Epithelial cell of prostate (primary cell): ENCODE data around the gene GPAT2.
"Not testable (repeated sequence)": the region's sequence is repeated elsewhere in the genome, so short reads cannot be mapped to it uniquely, and the experiment has no call there.

Experiments used
- DNase-seq: peaks from one replicate; pipeline ENCODE4 v3.0.0-alpha.2; 2011; ENCODE audit warnings: low read depth, low spot score
- H3K27ac ChIP-seq: fragments of 450-650 bp; 2 replicates; pipeline ENCODE4 v1.5.1; 2017; ENCODE audit warnings: mild to moderate bottlenecking

GPAT2 gene

DNA sequence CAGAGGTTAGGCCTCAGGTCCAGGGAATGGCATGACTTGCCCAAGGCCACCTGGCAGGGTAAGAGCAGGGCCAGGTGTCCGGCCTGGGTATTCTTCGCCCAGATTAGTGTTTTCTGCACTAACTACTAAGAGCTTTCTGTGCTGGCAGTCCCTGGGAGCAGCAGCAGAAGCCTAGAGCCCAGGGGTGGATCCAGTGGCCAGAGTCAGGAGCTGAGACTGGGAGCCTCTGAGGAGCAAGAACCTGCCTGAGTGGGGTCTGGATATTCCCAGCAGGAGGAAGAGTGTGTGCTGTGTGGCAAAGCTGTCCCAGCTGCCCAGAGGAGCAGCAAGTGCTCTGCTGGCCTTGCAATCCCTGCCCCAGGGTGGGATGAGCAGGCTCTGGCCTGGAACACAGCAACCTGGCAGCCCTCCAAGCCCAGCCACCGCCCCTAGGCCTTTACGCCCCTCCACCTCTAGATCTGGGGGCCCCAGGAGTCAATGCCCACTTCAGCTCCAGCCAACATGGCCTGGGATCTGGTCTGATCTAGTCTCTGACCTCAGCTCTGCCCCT is 30.7 kb upstream of the GPAT2 start:
- H3K27ac ChIP-seq = no peak overlapping the region
- no peak for DNase-seq

- H3K27ac ChIP-seq, DNase-seq: not testable (repeated sequence)
Observed at GRCh38 chr2:96064760-96065159, 30.0 kb upstream of the GPAT2 start.

- not testable (repeated sequence) for DNase-seq, H3K27ac ChIP-seq
Observed at GRCh38 chr2:96064047-96064675, 29.4 kb upstream of the GPAT2 start.

GRCh38 chr2:96063116-96063899 is 28.6 kb upstream of the GPAT2 start:
- H3K27ac ChIP-seq, DNase-seq: not testable (repeated sequence)

- DNase-seq, H3K27ac ChIP-seq: not testable (repeated sequence)
Observed at GRCh38 chr2:96062483-96062882, 27.8 kb upstream of the GPAT2 start.

GRCh38 chr2:96061901-96062300 is 27.2 kb upstream of the GPAT2 start:
- DNase-seq, H3K27ac ChIP-seq: not testable (repeated sequence)

GRCh38 chr2:96061197-96061817 is 26.6 kb upstream of the GPAT2 start:
- H3K27ac ChIP-seq, DNase-seq: not testable (repeated sequence)

GRCh38 chr2:96060325-96060724 is 25.6 kb upstream of the GPAT2 start:
- not testable (repeated sequence) for DNase-seq, H3K27ac ChIP-seq

DNA sequence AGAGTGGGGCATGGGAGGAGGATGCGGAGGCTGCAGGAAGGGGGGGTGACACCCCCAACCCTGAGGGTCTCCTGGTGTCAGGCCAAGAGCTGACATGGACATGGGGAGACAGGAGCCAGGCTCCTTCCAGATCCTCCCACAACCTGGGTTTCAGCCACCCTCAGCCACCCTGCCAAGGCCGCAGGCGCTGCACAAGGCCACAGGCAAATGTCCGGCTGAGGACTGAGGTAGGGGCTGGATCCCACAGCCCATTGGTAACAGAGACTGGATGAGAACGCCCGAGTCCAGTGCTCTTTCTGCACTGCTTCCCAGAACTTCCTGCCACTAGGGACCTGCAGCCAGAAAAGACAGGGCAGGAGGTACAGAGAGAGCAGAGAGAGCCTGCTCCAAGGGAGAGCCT is 24.7 kb upstream of the GPAT2 start:
- not testable (repeated sequence) for DNase-seq, H3K27ac ChIP-seq

DNA sequence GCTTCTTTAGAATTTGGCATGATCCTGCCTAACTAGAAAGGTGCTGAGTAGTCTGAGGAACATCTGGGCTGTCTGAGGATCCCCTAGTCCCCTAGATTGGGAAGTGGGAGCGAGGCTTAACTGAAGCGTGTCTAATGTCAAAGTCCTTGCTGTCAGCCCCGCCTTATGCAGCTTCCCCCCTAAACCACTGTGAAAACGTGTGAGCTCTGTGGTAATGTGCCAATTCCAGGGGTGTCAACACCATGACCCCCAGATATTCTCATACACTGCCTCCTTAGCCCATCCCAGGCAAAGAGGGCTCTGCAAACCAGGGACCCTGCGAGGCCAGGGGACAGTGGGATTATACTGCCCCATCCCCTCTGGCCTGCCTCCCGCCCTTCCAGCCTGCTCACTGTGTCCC is 21.1 kb upstream of the GPAT2 start:
- not testable (repeated sequence) for DNase-seq, H3K27ac ChIP-seq

DNA sequence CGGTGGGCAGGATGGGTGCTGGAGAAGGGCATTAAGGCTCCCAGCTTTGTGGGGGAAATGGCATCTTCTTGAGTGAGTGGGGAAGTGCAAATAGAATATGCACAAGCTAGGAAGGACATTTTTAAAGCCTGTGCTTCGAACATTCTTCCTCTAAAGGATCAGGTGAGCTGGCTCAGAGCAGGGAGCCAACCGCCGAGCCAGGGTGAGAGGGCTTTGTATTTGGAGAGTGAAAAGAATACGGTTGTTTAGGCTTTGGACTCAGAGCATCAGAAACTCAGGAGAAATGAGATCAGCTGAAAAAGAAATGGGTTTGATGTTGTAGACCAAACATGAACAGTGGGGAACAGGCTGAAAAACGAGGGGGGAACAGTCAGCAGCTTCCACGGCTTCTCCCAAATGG is 19.8 kb upstream of the GPAT2 start:
- not testable (repeated sequence) for H3K27ac ChIP-seq, DNase-seq

GRCh38 chr2:96053385-96053784 is 18.7 kb upstream of the GPAT2 start:
- H3K27ac ChIP-seq, DNase-seq: not testable (repeated sequence)

DNA sequence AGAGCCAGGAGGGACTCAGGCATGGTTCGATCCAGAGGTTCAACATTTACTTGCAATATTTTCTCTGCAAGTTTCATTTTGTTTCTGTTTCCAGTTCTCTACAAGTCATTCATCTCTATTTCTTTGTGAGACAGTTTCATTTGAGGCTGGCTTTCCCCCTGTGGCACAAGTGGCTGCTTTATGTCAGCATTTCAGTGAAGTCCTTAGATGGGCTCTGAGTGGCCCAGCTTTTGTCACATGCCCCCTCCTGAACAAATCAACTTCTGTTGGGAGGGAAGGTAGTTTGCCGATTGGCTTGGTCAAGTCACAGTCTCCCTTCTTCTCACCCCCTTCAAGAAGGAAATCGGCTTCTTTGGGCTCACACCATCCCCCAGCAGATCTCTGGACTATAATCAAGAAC is 17.9 kb upstream of the GPAT2 start:
- not testable (repeated sequence) for H3K27ac ChIP-seq, DNase-seq

DNA sequence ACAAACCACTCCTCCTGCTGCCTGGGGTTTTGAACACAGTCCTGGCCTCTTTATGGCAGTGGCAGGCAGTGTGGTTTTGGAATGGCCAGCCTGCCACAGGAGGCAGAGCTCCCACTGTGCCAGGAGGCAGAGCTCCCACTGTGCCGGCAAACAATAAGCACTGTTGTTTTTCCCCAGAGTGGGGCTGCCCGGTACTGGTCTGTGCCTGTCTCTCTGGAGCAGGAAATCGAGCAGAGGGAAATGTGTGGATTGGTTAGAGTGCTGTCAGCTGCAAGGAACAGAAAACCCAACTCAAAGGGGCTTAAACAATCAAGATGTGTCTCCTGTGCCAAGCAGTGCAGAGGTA is 15.2 kb upstream of the GPAT2 start:
- H3K27ac ChIP-seq, DNase-seq: not testable (repeated sequence)

DNA sequence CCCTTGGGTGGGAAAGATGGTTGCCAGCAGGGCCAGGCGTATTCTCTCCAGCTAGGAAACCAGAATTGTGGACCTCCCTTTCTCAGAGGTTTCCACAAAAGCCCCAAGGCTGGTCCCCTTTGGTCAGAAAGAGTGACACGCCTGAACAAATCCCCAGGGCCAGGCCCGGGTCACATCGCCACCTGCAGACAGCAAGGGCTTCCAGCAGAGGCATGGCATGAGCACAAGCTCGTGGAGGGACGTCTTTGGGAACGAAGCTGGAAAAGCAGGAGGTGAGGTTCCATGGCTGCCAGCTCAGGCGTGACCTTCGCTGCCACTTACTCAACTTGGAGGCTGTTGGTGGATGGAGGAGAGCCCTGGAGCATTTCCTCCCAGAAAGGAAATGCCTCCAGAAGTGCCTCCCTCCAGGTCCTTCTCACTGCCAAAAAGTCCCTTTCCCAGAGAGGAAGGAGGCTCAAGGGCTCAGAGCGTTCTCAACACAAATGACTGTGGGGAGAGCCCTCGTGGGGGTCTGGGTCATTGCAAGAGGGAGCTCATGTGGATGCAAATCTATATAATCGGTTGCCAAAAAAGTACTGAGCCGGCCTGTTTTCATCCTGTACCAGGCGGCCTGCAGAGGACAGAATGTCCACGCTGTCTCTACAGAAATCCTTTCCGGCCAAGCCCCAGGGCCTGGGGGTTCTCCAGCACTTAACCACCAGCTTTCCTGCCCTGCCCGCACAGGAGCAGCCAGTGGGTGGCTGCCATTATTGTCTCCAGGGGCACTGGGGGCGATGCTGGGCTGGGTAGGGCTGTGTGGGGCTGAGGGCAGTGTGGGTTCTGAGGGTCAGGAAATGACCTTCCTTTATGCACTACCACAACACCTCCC is 14.6 kb upstream of the GPAT2 start:
- not testable (repeated sequence) for DNase-seq, H3K27ac ChIP-seq

DNA sequence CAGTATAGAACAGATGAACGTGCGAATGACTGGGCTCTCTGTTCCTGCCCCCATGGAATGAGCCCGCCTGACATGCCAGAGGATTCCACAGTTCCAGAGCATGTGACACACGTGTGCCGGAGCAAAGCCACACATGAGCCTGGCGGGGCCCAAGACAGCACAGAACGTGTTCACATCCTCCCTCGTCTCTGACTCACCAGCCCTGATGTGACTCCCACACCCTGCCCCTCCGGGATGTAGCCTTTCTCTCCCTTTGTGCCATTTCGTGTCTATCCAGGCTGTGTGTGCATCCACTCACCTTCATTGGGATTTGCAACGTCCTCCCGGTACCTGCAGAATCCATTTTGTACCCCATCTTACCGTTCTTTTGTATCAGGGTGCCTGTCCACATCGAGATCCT is 838 bp upstream of the GPAT2 start:
- DNase-seq, H3K27ac ChIP-seq: not testable (repeated sequence)

DNA sequence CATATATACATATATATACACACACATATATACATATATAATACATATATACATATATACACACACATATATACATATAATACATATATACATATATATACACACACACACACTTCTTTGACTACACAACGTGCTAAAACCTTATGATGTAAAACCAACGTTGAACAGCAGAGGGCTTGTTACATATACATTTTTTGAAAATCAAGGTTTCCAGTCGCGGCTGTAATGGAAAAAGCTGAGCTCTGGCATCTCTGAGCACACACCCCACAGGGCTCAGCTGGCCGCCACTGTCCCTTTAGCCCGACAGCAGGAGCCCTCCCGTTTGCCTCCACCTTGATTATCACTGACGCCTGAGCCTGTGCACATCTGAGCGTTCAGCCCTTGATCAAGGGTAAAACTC is 719 bp downstream of the GPAT2 start:
- DNase-seq, H3K27ac ChIP-seq: not testable (repeated sequence)

- not testable (repeated sequence) for H3K27ac ChIP-seq, DNase-seq
Observed at GRCh38 chr2:96027725-96028325, 6.9 kb downstream of the GPAT2 start.

- not testable (repeated sequence) for H3K27ac ChIP-seq, DNase-seq
Observed at GRCh38 chr2:96025755-96026154, 9.0 kb downstream of the GPAT2 start.

- no peak overlapping the region for H3K27ac ChIP-seq
- DNase-seq = no peak
Observed at GRCh38 chr2:96025194-96025492, 9.6 kb downstream of the GPAT2 start.
